Subcutaneous adipose tissue (tissue), 4 donors: ENCODE data around the gene S100A4. TPM values are rescaled to one million over a fixed set of nuclear protein-coding genes. Genes with fewer than 3 reads are reported as not detected.

Source experiments
- total RNA-seq, 4 donors: library from RNA; depleted of rRNA; stranded (reverse); fragments of >200 nt; gene quantifications; one replicate each; pipeline ENCODE4 v1.1.0, GENCODE V29; 2016
- TF ChIP-seq, protein P1 (sequence below): fragments of 450-650 bp; IDR thresholded peaks from one replicate; pipeline ENCODE4 v1.5.1; 2016; ENCODE audit warnings: low read depth, mild to moderate bottlenecking, control low read depth, antibody characterized with exemption, moderate library complexity

S100A4 gene
- total RNA-seq, 4 donors from 2014 or later, result 497 to 1,679 (median 1,241) TPM

DNA sequence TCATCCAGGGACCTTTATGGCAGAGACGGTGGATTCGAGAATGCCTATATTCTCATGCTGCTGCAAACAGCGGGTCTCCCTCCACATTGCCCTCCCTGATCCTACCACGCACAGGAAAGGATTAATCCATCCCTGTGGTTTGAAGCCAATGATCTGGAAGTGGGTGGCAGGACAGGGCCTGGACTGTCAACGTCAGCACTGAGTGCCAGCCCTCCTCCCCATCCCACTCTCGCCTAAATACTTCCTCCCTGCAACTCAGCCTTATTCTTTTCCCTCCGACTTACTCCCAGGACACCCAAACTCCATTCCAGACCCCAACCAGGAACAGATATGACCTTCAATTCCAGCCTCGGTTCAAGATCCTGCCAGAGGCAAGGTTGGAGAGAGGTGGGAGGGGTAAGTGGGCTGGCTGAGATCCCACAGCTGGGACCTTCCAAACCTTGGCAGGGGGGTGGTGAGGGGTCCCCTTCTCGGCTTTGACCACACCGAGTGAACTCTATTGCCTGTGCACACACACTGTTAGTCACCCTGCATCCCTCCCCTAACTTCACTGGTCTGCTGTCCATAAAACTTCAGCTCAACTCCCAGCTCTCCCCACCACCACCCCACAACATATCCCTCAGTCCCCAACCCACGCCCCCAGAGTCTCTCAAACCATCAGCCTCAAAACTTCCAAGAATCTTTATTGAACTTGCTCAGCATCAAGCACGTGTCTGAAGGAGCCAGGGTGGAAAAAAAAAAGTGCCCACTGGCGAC, 2.5 kb downstream of the S100A4 start:
- TF ChIP-seq, protein P1, sequence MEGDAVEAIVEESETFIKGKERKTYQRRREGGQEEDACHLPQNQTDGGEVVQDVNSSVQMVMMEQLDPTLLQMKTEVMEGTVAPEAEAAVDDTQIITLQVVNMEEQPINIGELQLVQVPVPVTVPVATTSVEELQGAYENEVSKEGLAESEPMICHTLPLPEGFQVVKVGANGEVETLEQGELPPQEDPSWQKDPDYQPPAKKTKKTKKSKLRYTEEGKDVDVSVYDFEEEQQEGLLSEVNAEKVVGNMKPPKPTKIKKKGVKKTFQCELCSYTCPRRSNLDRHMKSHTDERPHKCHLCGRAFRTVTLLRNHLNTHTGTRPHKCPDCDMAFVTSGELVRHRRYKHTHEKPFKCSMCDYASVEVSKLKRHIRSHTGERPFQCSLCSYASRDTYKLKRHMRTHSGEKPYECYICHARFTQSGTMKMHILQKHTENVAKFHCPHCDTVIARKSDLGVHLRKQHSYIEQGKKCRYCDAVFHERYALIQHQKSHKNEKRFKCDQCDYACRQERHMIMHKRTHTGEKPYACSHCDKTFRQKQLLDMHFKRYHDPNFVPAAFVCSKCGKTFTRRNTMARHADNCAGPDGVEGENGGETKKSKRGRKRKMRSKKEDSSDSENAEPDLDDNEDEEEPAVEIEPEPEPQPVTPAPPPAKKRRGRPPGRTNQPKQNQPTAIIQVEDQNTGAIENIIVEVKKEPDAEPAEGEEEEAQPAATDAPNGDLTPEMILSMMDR, result no peak

DNA sequence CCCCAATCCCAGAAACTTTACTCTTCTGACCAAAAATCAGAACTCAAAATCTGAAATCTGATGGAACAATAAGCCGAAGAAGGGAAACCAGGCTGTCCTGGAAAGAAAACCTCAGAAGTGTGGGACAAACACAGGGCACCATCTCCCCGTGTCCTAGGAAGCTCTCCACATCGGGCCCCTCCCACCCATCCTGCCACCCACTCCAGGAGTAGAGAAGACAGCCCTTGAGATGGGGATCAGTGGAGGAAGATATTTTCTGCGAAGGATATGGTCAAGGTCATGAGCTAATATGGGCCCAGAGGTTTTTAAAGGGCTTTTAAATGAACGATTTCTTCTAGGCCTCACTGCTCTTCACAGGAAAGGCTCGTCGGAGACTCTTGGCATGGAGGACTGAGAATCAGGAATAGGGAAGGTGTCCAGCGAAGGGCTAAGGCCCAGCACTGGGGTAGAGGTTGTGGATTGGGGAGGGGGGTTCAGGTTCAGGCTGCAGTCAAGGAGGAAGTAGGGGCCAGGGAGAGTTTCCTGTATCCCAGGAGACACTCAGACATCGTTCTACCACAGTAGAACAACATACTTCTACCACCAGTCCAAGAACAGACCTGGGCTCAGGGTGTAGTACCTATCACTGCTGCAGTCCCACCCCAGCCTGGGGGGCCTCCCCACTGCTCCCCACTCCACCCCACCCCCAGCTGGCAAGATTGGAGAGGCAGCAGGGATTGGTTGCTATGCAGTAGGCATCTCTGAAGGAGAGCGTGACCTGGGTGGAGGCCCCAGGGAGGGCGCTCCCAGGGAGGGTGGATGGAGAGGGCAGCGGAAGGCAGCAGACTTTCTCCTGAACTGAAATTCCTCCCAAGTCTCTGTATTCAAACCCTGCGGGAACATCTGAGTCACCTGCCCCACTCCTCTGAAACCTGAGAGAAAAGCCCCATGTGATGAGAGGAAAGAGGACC, 3.7 kb downstream of the S100A4 start:
- TF ChIP-seq, protein P1, result no peak

DNA sequence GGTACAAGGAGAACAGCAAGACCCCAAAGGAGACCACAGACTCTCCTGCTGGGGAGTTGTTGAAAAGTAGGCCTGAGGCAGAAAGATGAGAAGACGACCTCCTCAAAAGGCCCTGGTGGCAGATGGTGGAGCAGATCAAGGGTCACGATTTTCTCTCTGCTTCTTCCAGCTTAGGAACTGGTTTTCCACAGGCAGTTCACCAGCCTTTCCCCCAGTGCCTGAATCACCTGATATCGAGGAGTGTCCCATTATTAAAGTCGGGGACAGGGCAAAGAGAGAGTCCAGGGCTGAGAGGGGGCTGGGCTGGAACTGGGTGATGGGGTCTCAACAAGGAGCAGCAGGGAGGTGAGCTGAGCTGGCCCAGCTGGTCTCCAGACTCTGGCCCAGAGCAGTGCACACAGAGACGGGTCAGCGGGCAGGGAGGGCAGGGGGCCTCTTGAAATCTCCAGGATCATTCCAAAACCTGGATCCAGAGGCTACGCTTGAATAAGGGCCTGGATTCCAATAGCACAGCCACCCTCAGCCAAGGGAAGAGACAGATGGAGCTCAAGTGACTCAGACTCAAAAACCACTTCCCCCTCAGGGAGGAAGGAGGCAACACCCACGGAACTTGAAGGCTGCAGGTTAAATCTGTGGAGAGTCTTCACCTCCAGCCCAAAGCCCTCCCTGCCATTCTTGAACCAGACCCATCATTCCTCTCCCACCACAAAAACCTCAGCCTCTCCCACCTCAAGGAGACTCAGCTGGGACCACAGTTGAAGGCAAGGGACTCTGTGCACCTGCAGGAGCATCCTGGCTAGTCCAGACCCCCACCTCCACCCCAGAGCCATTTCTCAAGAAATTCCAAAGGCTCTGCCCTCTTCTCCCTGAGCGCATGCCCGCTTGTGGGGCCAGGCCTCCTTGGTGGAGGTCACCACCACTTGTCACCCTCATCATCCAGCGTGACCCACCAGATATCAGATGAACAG, 4.9 kb downstream of the S100A4 start, which contains the start of gene S100A5:
Gene S100A5 (minus strand): TSS at position 541 of the 968 bp plus-strand sequence. CDS start 743 bp downstream, outside the sequence.
- TF ChIP-seq, protein P1, result no peak

DNA sequence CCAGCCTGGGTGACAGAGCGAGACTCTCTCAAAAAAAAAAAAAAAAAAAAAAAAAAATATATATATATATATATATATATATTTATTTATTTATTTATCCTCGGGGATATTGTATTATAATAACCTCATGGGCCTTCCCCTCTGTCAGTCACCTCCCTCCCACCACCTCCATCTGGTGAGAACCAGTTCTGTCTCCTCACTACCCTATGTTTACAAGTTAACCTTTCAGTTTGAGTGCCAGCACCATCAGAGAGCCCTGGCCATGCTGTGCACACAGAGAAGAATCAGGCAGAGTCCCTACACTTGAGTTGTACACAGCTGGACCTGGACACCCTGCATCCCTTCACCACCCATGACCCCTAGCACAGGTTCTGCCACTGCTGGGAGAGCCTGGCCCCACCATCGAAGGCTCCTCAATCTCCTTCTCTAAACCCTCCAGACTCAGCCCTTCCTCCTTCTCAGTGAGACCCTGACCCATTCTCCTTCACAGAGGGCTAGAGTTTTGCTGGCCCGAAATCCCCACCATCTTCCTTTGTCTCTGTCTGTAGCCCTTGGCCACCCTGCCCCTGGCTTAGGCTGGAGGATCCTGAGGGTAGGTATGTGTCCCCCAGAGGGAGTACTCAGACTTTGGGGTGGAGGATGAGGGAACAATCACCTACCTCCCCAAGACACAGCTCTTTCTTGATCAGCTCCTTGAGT, 6.1 kb downstream of the S100A4 start:
- TF ChIP-seq, protein P1, result no peak

DNA sequence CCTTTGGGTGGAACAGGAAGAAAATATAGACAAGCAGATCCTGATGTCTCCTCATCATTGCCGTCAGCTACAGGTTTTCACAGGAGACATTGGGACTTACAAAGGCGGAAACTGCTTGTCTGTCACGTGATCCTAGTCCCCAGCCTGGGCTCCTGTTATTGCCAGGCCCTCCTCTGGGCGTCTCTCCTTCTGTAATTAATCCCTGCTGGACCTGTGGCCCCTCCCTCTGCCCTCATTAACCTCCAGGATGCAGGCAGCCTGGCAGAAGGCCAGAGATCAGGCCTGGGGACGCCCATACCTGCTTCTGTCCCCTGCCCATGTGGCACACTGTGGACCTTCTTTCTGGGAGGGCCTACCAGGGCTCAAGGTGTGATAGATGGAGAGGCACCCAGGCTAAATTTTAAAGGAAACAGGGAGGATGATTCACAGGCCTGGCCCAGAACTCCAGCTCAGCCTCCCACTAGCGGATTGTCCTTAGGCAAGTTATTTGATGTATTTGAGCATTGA, 7.2 kb downstream of the S100A4 start:
- TF ChIP-seq, protein P1, result no peak

DNA sequence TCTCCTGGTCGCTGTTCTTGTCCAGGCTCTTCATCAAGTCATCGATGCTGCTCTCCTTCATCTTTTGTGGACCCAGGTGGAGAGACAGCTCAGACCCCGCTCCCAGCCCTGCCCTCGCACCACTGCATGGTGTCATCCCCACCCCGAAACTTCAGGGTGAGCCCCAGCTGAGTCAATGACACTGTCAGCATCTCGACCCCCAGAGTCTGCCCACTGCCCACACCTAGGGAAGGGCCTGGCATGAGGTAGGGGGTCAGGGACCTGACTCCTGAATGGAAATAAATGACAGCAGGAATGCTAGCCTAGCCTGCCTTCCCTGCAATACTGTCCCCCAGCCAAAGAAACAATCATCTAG, 8.3 kb downstream of the S100A4 start:
- TF ChIP-seq, protein P1, result no peak
